AG08395 (cell line): ENCODE data around the gene TRIM66.

Source experiments
- DNase-seq: peaks from one replicate; pipeline ENCODE4 v3.0.0; 2012; ENCODE audit warnings: mixed read lengths, low spot score

TRIM66 gene

DNA sequence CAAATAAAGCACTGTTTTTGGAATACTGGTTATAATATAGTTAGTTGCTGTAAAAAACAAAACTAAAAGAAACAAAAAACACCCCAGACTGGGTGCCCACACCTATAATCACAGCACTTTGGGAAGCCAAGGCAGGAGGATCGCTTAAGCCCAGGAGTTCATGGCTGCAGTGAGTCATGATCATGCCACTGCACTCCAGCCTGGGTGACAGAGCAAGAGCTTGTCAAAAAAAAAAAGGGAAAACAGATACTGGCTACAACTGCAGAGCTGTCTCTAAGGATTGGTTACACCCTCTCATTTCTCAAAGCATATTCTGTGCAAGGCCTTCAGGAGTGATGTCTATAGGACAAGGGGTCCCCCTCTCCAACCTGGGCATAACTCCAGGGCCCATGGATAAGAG lies 73.8 kb downstream of the TRIM66 start:
- DNase-seq: no peak

DNA sequence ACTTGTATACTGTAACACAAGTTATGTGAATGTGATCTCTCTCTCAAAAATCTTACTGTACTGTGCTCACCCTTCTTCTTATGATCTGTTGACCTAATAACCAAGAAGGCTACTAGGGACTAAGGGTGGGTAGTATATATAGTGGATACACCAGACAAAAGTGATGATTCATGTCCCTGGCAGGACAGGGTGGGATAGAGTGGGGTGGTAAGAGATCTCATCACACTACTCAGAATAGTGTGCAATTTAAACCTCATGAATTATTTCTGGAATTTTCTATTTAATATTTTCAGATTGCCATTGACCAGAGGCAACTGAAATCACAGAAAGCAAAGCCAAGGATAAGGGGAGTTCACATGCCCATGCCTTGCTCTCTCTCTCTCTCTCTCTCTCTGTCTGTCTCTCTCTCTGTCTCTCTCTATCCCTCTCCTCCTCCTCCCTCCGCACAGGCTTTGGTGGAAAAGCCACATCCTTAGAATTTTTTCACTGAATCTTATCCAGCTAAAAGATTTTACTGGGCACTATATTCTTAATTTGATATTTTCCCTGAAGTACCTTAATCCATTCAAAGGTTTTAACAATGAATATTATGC lies 76.4 kb downstream of the TRIM66 start:
- no peak for DNase-seq

DNA sequence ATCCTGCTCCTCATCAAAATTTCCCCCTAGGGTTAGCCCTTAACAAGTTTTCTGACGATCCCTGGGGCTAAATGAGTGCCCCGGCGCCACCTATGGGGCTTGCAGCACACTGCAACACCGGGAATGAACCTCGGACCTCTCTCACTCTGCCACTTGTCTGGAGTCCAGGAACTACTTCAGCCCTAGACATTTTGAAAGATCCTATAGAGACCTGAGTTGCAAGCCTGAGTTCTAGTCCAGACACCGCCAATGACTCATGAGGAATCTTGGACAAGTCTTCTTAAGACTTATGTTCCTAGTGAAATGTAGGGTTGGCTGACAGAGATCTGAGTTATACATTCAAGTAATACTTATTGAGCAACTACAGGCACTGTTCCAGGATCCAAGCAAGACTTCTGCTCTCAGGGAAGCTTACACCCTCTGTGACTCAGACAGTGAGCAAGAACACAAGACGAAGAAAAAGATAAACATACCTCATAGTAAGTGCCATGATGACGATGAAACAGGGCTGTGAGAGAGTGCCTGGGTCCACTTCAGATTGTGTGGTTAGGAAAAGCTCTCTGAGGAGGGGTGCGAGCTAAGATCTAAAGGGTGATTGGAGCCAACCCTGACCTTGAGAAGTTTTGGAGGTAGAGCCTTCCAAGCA lies 78.3 kb downstream of the TRIM66 start:
- DNase-seq: peak; percentile 93

DNA sequence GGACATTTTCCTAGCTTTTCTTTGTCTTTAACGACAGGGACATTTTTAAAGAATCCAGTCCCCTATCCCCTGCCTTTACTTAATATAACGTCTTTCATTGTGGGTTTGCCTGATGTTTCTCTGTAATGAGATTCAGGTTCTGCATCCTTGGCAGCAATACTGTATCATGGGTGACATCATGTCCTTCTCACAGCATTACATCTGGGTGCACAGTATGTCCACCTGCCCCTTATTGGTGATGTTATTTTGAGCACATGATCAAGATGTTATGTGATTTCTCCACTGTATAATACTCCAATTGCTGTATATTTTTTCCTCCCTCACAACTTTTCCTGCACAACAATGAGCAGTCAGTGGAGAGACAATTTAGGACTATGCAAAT lies 78.8 kb downstream of the TRIM66 start:
- DNase-seq: no peak

DNA sequence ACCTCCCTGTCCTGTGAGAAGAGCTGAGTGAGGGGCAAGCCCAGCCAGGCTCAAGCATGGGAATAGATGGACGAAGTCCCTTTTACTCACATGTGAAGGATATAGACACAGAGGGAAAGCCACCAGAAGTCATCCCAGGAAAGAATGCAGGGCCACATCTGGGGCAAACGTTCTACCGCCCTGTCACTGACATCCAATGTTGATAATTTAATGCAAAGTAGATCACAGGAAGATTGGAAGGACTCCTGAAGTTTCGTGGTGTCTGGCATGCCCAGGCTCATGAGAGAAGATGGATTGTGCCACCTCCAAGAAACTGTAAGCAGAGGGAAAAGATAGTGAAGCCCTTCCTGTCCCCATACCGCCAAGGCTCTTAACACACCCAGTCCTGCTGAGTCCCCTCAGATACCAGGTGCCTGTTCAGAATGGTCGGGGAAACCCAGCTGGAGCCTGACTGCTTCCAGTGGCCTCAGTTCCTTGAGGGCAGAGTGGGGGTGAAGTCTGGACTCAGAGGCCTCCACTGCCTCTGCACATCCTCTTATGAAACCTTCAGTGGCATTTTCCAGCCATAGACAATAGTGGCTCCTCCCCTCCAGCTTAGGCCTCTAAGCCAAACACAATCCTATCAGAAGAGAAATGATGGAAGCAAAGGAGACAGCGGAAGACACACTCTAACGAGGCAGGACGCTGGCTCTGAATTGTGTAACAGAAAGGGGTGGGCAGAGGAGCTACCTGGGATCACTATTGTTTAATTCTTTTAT lies 80.9 kb downstream of the TRIM66 start:
- DNase-seq: no peak

DNA sequence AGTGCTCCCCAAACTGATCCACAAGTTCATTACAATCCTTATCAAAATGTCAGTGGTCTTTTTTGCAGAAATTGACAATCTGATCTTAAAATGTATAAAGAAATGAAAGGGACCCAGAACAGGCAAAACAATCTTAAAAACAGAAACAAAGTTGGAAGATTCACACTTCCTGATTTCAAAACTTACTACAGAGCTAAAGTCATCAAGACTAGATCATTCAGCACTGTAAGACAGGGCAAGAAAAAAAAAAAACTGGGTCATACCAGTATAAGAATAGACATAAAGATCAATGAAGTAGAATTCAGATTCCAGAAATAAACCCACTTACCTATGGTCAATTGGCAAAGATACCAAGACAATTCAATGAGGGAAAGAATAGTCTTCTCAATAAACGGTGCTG lies 84.0 kb downstream of the TRIM66 start:
- no peak for DNase-seq

DNA sequence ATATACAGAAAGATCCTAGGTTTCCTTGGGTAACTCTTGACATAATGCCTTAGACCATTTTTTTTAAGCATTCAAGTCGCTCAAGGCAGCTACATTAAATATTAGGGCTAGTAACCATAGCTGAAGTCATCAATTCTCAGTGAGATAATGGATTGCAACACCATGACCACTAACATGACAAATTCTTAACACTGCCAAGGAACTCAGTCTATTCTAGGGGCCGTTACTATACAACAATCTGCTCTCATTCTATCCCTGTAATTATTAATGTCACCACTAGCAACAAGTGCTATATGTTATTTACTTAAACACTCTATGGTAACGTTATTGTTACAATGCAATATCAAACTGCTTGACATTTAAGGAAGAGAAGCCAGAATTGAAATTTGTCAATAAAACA lies 85.3 kb downstream of the TRIM66 start:
- peak; percentile 66 for DNase-seq

DNA sequence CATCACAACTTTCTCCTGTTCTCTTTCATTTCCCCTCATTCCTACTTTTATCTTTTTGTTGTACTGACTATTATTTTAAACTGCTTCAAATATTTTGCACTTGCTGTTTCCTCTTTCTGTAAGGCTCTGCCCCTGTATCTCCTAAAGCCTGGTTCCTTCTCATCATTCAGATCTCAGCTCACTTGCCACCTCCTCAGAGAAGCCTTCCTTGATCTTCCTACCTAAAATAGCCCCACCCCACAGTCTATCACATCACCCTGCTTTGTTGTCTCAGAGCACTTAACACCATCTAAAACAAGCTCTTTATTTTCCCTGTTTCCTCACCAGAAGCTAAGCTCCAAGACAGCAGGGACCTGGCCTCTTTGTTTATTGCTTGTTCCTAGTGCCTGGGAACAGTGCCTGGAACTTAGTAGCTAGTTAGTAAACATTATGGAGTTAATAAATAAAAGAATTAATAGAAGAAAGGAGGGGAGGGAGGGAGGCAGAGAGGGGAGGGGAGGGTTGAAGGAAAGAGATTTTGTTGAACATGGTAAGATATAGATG lies 85.9 kb downstream of the TRIM66 start:
- DNase-seq: no peak

DNA sequence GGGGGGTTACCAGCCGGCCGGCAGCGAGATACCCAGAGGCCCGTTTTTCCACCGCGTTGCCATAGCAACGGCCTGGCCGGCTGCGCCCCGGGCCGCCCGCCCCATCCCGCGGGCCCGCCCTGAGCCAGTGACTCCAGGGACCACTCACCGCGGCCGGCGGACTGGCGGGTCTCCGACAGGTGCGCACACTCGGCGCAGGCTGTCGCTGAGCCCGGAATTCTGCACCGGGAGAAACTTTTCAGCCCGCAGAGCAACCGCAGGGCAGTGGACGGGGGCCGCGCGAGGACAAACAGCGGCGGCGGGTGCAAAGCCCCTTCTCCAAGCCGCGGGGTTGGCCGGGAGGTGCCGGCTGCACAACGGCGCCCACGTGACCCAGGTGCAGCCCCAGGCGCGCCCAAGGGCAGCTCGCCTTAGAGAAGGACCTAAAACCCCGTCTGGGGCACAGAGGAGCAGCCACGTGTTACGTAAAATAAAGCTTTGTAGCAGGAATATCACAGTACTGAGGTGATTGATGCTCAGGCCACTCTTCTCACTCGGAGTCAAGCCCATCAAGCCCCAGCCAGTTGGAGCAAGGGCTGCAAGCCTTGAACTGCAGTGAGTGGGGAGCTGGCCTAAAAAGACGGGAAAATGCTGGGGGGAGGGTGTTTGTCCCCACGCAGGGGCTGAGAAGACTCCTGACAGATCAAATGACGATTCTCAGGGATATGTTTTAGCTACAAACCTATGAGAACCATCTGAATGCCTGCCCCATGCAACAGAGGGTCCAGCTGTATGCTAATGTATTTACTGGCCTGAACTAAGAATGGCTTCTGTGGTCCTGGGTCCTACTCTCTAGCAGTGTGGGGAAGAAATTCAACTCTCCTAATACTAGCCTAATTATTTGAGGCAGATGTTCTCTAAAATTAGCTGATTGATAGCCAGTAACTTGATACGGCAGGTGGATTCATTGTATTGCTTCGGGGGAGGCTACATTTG lies 88.2 kb downstream of the TRIM66 start, which contains the start of gene STK33:
STK33 (minus strand) TSS at position 294 of the 975 bp plus-strand sequence. CDS start 119,323 bp downstream, outside the sequence.
- peak; percentile 14 for DNase-seq

DNA sequence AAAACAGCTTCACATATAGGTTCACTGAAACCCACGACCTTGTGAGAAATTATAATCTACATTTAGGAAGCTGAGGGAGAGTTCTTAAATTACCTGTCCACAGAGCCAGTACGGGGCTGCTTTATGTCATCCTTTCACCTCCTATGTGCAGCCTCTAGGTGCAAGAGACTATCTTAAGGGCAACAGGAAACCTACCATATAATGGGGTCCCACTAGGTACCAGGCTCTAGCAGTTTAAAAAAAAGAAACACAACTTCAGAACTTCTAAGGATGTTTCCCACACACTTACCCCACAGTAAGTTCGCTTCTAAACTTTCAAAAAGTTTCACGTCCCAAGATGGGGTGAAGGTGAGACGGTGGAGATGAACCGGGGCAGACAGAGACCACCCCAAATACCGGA lies 89.0 kb downstream of the TRIM66 start:
- no peak for DNase-seq

DNA sequence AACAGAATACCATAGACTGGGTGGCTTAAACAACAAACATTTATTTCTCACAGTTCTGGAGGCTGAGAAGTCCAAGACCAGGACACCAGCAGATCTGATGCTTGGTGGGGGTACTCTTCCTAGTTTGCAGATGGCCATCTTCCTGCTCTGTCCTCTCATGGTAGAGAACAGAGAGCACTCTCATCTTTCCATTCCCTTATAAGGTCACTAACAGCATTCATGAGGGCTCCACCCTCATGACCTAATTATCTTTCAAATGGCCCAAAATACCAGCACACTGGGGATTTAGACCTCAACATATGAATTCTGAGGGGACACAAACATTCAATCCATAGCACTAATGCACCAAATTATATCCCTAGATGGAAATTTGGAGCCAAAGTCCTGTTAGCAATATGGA lies 94.5 kb downstream of the TRIM66 start:
- no peak for DNase-seq

DNA sequence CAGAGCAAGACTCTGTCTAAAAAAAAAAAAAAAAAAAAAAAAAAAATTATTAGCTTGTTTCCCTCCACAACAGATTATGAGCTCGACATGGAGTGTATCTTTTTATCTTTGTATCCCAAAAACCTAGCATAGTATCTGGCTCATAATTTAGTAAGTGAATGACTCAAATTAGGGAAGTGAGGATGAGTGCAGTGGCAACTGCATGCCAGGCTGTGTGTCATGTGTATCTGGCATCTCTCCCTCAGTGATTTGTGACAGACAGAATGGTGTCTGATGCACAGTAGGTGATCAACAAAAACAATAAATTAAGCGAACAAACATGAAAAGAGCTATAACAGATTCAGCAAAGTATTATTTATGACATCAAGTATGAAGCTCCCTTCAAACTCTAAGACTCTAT lies 95.7 kb downstream of the TRIM66 start:
- no peak for DNase-seq

DNA sequence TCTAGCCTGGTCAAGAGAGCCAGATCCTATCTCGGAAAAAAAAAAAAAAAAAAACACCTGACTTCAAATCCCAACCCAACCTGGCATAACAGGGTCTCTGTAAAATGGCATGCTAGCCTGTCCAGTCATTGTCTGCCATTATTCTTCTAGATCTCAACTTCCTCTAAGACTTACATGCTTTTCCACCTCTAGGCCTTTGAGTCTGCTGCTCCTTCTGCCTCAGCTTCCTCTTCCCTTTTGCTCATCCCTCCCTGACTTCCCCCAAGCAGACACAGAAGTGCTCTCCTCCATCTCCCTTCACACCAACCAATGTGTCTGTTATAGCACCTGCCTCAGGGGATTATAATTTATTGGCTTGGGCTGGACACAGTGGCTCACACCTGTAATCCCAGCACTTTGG lies 96.3 kb downstream of the TRIM66 start:
- no peak for DNase-seq

DNA sequence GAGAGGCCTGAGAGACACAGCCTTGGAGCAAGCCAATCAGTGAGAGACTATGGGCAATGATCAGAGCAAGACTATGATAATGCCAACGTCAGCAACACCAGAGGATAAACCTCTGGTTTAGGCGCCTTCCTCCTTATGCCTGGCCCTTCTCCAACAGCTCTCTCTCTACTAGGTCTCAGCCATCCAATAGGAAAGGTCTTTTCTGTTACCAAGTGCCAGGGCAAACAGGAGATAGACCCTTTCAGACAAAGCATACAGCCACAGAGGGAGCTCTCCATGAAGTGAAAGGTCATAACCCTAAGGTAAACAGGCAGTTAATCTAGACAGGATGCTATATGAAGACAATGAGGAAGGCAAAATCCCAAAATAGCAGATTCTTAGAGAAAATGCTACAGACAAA lies 98.0 kb downstream of the TRIM66 start:
- DNase-seq: no peak

DNA sequence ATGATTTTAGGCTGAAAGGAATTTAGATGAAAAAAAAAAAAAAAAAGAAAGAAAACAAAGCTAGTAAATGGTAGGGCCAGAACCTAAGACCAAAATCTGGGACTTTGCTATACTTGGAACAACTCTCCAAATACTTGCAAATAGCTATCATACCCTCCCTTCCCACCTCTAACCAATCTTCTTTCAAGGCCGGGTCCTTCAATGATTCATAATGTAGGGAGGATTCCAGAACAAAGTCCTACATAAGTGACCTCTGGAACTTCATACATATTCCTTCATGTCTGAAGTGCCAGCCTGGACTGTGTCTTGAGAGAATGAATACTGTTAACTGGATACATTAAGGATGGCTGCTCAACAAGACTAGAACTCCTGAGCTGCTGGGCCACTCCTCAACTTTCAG lies 98.4 kb downstream of the TRIM66 start:
- DNase-seq: peak; percentile 33

DNA sequence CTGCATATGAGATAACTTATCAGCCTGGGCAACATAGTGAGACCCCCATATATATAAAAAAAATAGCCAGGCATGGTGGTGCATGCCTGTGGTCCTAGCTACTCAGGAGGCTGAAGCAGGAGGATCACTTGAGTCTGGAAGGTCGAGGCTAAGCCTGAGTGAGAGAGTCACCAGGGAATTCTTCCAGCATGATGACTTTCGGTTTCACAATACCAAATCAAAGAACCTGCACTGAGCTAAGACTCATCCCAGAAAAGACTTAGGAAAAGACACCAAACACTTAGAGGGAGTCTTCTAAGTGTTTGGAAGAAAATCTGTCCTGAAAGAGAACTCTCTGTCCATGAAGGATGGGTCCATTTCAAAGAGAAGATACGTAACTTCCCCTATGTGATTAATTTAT lies 101.2 kb downstream of the TRIM66 start:
- DNase-seq: no peak

DNA sequence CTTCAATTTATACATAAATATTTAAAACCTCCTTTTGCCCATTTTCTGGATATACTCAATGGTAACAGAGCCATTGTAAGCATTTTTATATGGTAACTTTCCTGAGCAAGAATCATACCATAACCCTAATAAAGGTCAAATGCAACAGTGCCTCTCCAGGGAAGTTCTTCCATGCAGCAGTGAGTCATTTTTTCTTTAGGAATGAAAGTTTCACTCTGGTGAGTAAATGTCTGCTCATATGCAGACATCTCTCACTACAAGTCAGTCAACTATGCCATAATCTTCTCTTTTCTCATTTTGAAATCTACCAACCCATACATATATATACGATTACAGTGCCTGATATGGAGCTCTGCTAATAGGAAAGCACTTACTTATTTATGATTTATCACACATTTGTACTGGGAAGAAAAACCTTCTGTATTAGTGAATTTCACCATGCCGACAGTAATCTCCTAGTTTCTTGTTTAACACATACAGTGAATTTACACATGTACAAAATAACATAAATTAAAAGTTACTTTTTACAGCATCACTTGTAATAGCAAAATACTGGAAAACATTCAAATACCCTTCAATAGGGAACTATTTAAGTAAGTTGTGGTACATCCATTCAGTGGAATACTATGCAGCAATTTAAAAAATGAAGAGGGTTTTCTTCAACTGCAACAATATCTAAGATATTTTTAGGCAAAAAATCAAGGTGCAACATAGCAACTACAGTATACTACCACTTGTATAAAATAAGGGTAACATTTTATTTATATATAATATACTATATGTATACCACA lies 104.5 kb downstream of the TRIM66 start:
- DNase-seq: no peak

DNA sequence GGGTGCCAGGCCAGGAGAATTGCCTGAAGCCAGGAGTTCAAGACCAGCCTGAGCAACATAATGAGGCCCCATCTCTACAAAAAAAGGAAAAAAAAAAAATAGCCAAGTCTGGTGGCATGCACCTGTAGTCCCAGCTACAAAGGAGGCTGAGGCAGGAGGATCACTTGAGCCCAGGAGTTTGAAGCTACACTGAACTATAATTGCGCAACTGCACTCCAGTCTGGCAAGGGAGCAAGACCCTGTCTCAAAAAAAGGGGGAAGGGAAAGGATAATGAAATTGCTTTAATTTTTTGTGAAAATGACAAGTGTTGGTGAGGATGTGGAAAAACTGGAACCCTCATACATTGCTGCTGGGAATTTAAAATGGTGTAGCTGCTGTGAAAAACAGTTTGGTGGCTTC lies 107.7 kb downstream of the TRIM66 start:
- no peak for DNase-seq

DNA sequence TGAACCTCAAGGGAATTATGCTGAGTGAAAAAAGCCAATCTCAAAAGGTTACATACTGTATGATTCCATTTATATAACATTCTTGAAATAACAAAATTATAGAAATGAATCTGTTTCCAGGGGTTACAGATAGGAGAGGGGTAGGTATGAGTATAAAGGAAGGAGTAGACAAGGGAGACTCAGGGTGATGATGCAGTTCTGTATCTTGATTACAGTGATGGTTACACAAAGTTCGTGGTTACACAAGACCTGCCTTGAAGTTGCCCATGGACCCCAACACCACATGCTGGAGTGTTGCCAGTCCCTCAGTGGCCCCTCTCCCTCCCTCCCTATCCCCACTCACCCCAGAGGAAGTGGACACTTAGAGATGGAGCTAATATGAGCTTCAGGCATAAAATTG lies 108.7 kb downstream of the TRIM66 start:
- DNase-seq: no peak

DNA sequence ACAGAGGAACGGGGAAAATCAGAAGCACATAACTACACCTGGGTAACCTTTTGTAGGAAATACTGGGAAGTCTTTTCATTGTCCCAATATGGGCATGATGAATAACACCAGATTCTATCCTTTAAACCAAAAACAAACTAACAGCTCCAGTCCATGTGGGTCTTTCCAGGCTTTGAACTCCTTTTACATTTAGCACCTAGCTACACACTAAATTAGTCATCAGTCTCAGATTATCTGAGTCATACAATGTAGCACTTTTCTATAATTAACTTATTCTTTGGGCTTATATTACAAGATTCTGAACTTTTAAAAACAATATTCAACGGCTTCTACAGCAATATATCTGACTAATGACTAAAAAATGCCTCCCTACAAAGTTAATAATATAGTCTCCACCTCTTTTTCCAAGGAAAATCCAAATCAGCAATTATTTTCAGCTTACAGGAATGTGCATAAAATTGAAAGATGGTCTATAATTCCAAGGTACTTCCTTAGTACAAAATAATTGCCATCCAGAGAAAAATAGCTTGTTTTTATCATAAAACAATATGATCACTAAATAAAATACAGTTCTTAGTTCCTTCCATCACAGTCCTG lies 114.8 kb downstream of the TRIM66 start:
- DNase-seq: no peak
